CD4-positive, alpha-beta T cell treated with Interleukin-21 for 1 hour (primary cell): ENCODE measurements around the gene TMCO4.

ENCODE experiments used
- DNase-seq: peaks from one replicate; pipeline ENCODE4 v3.0.0-alpha.2; 2020

Gene TMCO4

GRCh38 chr1:19710825-19711611, 88.7 kb downstream of the TMCO4 start:
- no peak for DNase-seq

- DNase-seq = no peak
Measured at GRCh38 chr1:19709260-19709793, 90.4 kb downstream of the TMCO4 start.

- no peak for DNase-seq
Measured at GRCh38 chr1:19708567-19709110, 91.1 kb downstream of the TMCO4 start.

- no peak for DNase-seq
Measured at GRCh38 chr1:19706136-19706535, 93.6 kb downstream of the TMCO4 start.

GRCh38 chr1:19705464-19705863, 94.3 kb downstream of the TMCO4 start:
- DNase-seq = no peak

- peak; percentile 65 for DNase-seq
Measured at GRCh38 chr1:19704247-19705113, 95.2 kb downstream of the TMCO4 start.

- DNase-seq = no peak
Measured at GRCh38 chr1:19703280-19703679, 96.4 kb downstream of the TMCO4 start.

- no peak for DNase-seq
Measured at GRCh38 chr1:19700079-19700777, 99.5 kb downstream of the TMCO4 start.

GRCh38 chr1:19698181-19698580, 101.5 kb downstream of the TMCO4 start:
- no peak for DNase-seq

- DNase-seq = no peak
Measured at GRCh38 chr1:19696820-19697219, 102.9 kb downstream of the TMCO4 start.

- DNase-seq = no peak
Measured at GRCh38 chr1:19695772-19696171, 103.9 kb downstream of the TMCO4 start.

GRCh38 chr1:19694298-19694697, 105.4 kb downstream of the TMCO4 start:
- DNase-seq = no peak

GRCh38 chr1:19690342-19690741, 109.4 kb downstream of the TMCO4 start:
- no peak for DNase-seq

- DNase-seq = no peak
Measured at GRCh38 chr1:19689856-19690255, 109.9 kb downstream of the TMCO4 start.

- no peak for DNase-seq
Measured at GRCh38 chr1:19689085-19689757, 110.5 kb downstream of the TMCO4 start.

GRCh38 chr1:19688041-19688842, 111.5 kb downstream of the TMCO4 start:
- DNase-seq = peak; percentile 67

- no peak for DNase-seq
Measured at GRCh38 chr1:19687414-19687813, 112.3 kb downstream of the TMCO4 start.

GRCh38 chr1:19685994-19686393, 113.7 kb downstream of the TMCO4 start:
- no peak for DNase-seq

- no peak for DNase-seq
Measured at GRCh38 chr1:19684677-19685076, 115.0 kb downstream of the TMCO4 start.

GRCh38 chr1:19683351-19683750, 116.4 kb downstream of the TMCO4 start:
- DNase-seq = no peak

- DNase-seq = no peak
Measured at GRCh38 chr1:19682901-19683300, 116.8 kb downstream of the TMCO4 start.
